ENCODE measurements around the gene MTMR3.

DNA sequence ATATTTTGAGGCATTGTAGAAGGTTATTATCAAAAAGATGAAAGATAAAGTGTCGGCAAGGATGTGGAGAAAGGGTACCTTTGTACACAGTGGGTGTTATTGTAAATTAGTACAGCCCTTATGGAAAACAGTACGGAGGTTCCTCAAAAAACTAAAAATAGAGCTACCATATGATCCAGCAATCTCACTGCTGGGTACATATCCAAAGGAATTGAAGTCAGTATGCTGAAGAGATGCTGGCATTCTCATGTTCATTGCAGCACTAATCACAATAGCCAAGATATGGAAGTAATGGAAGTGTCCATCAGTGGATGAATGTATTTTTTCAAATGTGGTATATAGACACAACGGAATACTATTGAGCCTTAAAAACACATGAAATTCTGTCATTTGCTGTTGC lies 15.1 kb upstream of the MTMR3 start:
- TF ChIP-seq, protein P1, sequence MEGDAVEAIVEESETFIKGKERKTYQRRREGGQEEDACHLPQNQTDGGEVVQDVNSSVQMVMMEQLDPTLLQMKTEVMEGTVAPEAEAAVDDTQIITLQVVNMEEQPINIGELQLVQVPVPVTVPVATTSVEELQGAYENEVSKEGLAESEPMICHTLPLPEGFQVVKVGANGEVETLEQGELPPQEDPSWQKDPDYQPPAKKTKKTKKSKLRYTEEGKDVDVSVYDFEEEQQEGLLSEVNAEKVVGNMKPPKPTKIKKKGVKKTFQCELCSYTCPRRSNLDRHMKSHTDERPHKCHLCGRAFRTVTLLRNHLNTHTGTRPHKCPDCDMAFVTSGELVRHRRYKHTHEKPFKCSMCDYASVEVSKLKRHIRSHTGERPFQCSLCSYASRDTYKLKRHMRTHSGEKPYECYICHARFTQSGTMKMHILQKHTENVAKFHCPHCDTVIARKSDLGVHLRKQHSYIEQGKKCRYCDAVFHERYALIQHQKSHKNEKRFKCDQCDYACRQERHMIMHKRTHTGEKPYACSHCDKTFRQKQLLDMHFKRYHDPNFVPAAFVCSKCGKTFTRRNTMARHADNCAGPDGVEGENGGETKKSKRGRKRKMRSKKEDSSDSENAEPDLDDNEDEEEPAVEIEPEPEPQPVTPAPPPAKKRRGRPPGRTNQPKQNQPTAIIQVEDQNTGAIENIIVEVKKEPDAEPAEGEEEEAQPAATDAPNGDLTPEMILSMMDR (IDR thresholded peaks at IDR 0.05; ENCODE audit: insufficient read depth, low read depth, low read length) = no peak
- no peak for TF ChIP-seq EZH2 (IDR thresholded peaks at IDR 0.05; ENCODE audit: insufficient read depth, low read length)
